Measurements from ENCODE around the gene BACH2. TPM values are rescaled to one million over a fixed set of nuclear protein-coding genes. Genes with fewer than 3 reads are reported as not detected.

Gene BACH2
- total and polyA plus RNA-seq, 2 experiments from 2014 or later = under 0.01 TPM; not detected in 1

GRCh38 chr6:89888871-89889270, 407.8 kb downstream of the BACH2 start:
- no peak overlapping the region for H3K27ac ChIP-seq
- H3K9me2 ChIP-seq (ENCODE audit: insufficient read depth) = no peaks in the 10 kb centered on the region
- H3K79me2 ChIP-seq (ENCODE audit: insufficient read depth) = no peaks in the 10 kb centered on the region
- no peak for DNase-seq
- TF ChIP-seq EZH2phosphoT487 (IDR thresholded peaks at IDR 0.05; ENCODE audit: insufficient read depth, low read depth) (no peak), EZH2 (IDR thresholded peaks at IDR 0.05; ENCODE audit: insufficient read depth, poor library complexity, severe bottlenecking) (no peak)
- no peaks in the 10 kb centered on the region for H3K4me1 ChIP-seq (ENCODE audit: insufficient read depth)
- 68 to 80% methylated on average over 3 of the region's 3 CpGs for WGBS, 2 experiments (ENCODE audit: low coverage in 1 of 2, low lambda C conversion rate in 2 of 2, missing lambda C conversion rate in 2 of 2)
- no peaks in the 10 kb centered on the region for H3F3A ChIP-seq (ENCODE audit: insufficient read depth)
- H3K4me2 ChIP-seq (ENCODE audit: unreplicated experiment) = no peak overlapping the region
- peaks cover 17% of the 10 kb centered on the region; the same call in 1 of the 2 replicates for H3K27me3 ChIP-seq (replicated peaks; ENCODE audit: insufficient read depth)
- no peaks in the 10 kb centered on the region for H3K36me3 ChIP-seq (ENCODE audit: low read depth)
- H3K9ac ChIP-seq = no peak overlapping the region
- no peaks in the 10 kb centered on the region for H4K20me1 ChIP-seq (ENCODE audit: insufficient read depth)
- H3K4me3 ChIP-seq = no peak overlapping the region
- in situ Hi-C loops (cut with MboI) = no loop called here
- H2AFZ ChIP-seq = no peak overlapping the region
- no peaks in the 10 kb centered on the region for H3K9me3 ChIP-seq (ENCODE audit: low read depth)

DNA sequence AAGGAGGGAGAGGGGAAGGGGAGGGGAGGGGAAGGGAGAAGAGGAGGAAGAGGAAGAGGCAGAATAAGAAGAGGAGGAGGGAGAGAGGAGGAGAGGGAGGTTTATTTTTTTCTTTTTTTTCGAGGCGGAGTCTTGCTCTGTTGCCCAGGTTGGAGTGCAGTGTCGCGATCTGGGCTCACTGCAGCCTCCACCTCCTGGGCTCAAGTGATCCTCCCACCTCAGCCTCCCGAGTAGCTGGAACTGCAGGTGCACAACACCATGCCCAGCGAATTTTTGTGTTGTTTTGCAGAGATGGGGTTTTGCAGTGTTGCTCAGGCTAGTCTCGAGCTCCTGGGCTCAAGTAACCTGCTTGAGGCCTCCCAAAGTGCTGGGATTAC, 408.5 kb downstream of the BACH2 start:
- TF ChIP-seq EZH2phosphoT487 (IDR thresholded peaks at IDR 0.05; ENCODE audit: insufficient read depth, low read depth) (no peak), EZH2 (IDR thresholded peaks at IDR 0.05; ENCODE audit: insufficient read depth, poor library complexity, severe bottlenecking) (no peak)
- Histone ChIP-seq H3K9me3 (ENCODE audit: low read depth) (no peaks in the 10 kb centered on the region), H3K4me2 (ENCODE audit: unreplicated experiment) (no peak overlapping the region), H3F3A (ENCODE audit: insufficient read depth) (no peaks in the 10 kb centered on the region), H3K27me3 (replicated peaks; ENCODE audit: insufficient read depth) (peaks cover 17% of the 10 kb centered on the region; the same call in 1 of the 2 replicates), H2AFZ (no peak overlapping the region), H4K20me1 (ENCODE audit: insufficient read depth) (no peaks in the 10 kb centered on the region), H3K4me3 (no peak overlapping the region), H3K9me2 (ENCODE audit: insufficient read depth) (no peaks in the 10 kb centered on the region), H3K4me1 (ENCODE audit: insufficient read depth) (no peaks in the 10 kb centered on the region), H3K36me3 (ENCODE audit: low read depth) (no peaks in the 10 kb centered on the region), H3K79me2 (ENCODE audit: insufficient read depth) (no peaks in the 10 kb centered on the region), H3K27ac (no peak overlapping the region), H3K9ac (no peak overlapping the region)
- DNase-seq = no peak
- WGBS, 2 experiments (ENCODE audit: low coverage in 1 of 2, low lambda C conversion rate in 2 of 2, missing lambda C conversion rate in 2 of 2) = 72 to 78% methylated on average over 3 to 7 of the region's 7 CpGs
- in situ Hi-C loops (cut with MboI) = no loop called here

DNA sequence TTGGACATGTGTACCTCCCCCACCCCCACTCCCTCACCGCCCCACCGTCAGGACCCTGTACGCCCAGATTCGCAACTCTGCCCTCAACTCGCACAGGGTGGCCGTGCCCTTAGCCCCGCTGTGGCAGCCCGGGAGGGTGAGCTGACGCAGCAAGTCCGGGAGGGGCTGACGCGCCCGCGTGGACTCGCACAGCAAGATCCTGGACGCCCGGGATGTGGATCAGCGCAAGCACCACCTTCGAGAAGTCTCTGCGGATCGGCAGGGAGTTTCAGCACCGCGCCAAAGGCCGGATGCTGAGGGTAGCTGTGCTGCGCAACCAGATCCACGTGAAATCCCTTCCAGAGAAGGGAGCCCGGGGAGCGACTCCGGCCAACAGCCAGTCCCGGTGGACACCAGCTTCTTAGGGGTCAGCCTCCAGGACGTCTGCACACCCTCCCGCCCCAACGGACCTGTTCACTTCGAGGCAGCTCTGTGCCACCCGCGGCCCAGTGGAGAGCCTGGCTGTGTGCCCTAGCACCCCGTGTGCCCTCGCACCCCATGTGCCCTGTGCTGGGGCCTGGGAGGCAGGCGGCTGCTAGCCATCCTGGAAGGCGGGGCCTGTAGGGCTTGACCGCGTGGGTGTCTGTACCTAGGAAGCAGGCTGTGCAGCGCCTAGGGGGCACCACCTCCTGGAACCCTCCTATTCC, 409.0 kb downstream of the BACH2 start:
- Histone ChIP-seq H3K4me2 (ENCODE audit: unreplicated experiment) (no peak overlapping the region), H3K79me2 (ENCODE audit: insufficient read depth) (no peaks in the 10 kb centered on the region), H3K9ac (no peak overlapping the region), H3K27me3 (replicated peaks; ENCODE audit: insufficient read depth) (peaks cover 17% of the 10 kb centered on the region; the same call in 1 of the 2 replicates), H3K9me3 (ENCODE audit: low read depth) (no peaks in the 10 kb centered on the region), H3K36me3 (ENCODE audit: low read depth) (no peaks in the 10 kb centered on the region), H3K4me1 (ENCODE audit: insufficient read depth) (no peaks in the 10 kb centered on the region), H3K4me3 (no peak overlapping the region), H4K20me1 (ENCODE audit: insufficient read depth) (no peaks in the 10 kb centered on the region), H2AFZ (no peak overlapping the region), H3K27ac (no peak overlapping the region), H3K9me2 (ENCODE audit: insufficient read depth) (no peaks in the 10 kb centered on the region), H3F3A (ENCODE audit: insufficient read depth) (no peaks in the 10 kb centered on the region)
- DNase-seq = peak; percentile 11
- 17% methylated on average over 35 to 42 of the region's 43 CpGs for WGBS, 2 experiments (ENCODE audit: low coverage in 1 of 2, low lambda C conversion rate in 2 of 2, missing lambda C conversion rate in 2 of 2)
- in situ Hi-C loops (cut with MboI) = no loop called here
- TF ChIP-seq EZH2phosphoT487 (IDR thresholded peaks at IDR 0.05; ENCODE audit: insufficient read depth, low read depth) = no peak

GRCh38 chr6:89886378-89887120, 410.1 kb downstream of the BACH2 start:
- Histone ChIP-seq H2AFZ (no peak overlapping the region), H3K9me3 (ENCODE audit: low read depth) (no peaks in the 10 kb centered on the region), H3K4me1 (ENCODE audit: insufficient read depth) (no peaks in the 10 kb centered on the region), H3K4me3 (no peak overlapping the region), H3K9ac (no peak overlapping the region), H3K9me2 (ENCODE audit: insufficient read depth) (no peaks in the 10 kb centered on the region), H4K20me1 (ENCODE audit: insufficient read depth) (no peaks in the 10 kb centered on the region), H3K79me2 (ENCODE audit: insufficient read depth) (no peaks in the 10 kb centered on the region), H3K36me3 (ENCODE audit: low read depth) (no peaks in the 10 kb centered on the region), H3K4me2 (ENCODE audit: unreplicated experiment) (no peak overlapping the region), H3K27ac (no peak overlapping the region), H3F3A (ENCODE audit: insufficient read depth) (no peaks in the 10 kb centered on the region), H3K27me3 (replicated peaks; ENCODE audit: insufficient read depth) (peaks cover 14% of the 10 kb centered on the region; the same call in 1 of the 2 replicates)
- 87 to 93% methylated on average over 33 to 44 of the region's 44 CpGs for WGBS, 2 experiments (ENCODE audit: low coverage in 1 of 2, low lambda C conversion rate in 2 of 2, missing lambda C conversion rate in 2 of 2)
- TF ChIP-seq EZH2 (IDR thresholded peaks at IDR 0.05; ENCODE audit: insufficient read depth, poor library complexity, severe bottlenecking) = no peak
- no peak for TF ChIP-seq EZH2phosphoT487 (IDR thresholded peaks at IDR 0.05; ENCODE audit: insufficient read depth, low read depth)
- in situ Hi-C loops (cut with MboI) = no loop called here
- no peak for DNase-seq

Small RNA genes lying within 50 kb of the gene (microRNA-seq; reads per million reads assigned to microRNA genes)
- not detected for gene MIR4464 (ENCODE audit: borderline number of aligned reads)

Small RNA genes lying within 50 kb of the gene (small RNA-seq; reads per million reads assigned to genes)
- gene MIR4464 (ENCODE audit: low read depth, low replicate concordance) (not detected), gene RF00019 (ENCODE audit: low read depth, low replicate concordance) (not detected), gene RN7SKP110 (ENCODE audit: low read depth, low replicate concordance) (not detected)

Measured in GM23248 (cell line).